ENCODE results near the gene GSDMA.
"Not testable (repeated sequence)": the region's sequence is repeated elsewhere in the genome, so short reads cannot be mapped to it uniquely, and the experiment has no call there.

GSDMA gene

GRCh38 chr17:39939106-39939505 is 23.7 kb upstream of the GSDMA start:
- CTCF ChIA-PET: no interaction called here
- H3K27ac ChIP-seq: no peak overlapping the region
- POLR2A ChIA-PET (ENCODE audit: low non-redundant PET): interaction anchor here (0.6 kb wide), 1 partner anchor 40 kb away, joined by 3 read pairs; no protein-coding TSS in a partner anchor
- no peak for DNase-seq (ENCODE audit: low spot score)
- TF ChIP-seq, protein P1, sequence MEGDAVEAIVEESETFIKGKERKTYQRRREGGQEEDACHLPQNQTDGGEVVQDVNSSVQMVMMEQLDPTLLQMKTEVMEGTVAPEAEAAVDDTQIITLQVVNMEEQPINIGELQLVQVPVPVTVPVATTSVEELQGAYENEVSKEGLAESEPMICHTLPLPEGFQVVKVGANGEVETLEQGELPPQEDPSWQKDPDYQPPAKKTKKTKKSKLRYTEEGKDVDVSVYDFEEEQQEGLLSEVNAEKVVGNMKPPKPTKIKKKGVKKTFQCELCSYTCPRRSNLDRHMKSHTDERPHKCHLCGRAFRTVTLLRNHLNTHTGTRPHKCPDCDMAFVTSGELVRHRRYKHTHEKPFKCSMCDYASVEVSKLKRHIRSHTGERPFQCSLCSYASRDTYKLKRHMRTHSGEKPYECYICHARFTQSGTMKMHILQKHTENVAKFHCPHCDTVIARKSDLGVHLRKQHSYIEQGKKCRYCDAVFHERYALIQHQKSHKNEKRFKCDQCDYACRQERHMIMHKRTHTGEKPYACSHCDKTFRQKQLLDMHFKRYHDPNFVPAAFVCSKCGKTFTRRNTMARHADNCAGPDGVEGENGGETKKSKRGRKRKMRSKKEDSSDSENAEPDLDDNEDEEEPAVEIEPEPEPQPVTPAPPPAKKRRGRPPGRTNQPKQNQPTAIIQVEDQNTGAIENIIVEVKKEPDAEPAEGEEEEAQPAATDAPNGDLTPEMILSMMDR (conservative IDR thresholded peaks at IDR 0.05; ENCODE audit: low read depth): no peak

- TF ChIP-seq, protein P1 (conservative IDR thresholded peaks at IDR 0.05; ENCODE audit: low read depth): no peak
- no peak for DNase-seq (ENCODE audit: low spot score)
- ChIA-PET CTCF (interaction anchor here (0.6 kb wide), 1 partner anchor 12 kb away, joined by 3 read pairs; no protein-coding TSS in a partner anchor), POLR2A (ENCODE audit: low non-redundant PET) (interaction anchor here (0.6 kb wide), 1 partner anchor 39 kb away, joined by 3 read pairs; no protein-coding TSS in a partner anchor)
- peak overlapping the region; percentile 1; the same call in 1 of the 2 replicates for H3K27ac ChIP-seq
Measured at GRCh38 chr17:39939588-39940419, 23.0 kb upstream of the GSDMA start.

GRCh38 chr17:39943702-39944392 is 19.0 kb upstream of the GSDMA start:
- CTCF ChIA-PET: no interaction called here
- TF ChIP-seq, protein P1 (conservative IDR thresholded peaks at IDR 0.05; ENCODE audit: low read depth): no peak
- no peak overlapping the region for H3K27ac ChIP-seq
- POLR2A ChIA-PET (ENCODE audit: low non-redundant PET): no interaction called here
- DNase-seq (ENCODE audit: low spot score): no peak

DNA sequence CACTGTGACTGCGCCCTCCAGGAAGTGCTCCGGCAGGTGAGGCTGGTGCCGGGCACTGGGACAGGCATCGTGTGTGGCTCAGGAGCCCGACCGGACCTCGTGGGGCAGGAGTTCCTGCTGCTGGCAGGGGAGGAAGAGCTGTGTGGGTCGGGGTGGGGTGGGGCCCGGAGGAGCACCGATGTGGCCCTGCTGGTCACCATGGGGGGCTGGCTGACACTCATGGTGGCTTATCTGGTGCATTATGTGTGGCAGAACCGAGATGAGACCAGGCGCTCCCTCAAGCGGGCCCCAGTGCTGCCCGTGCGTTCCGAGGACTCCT is 18.5 kb upstream of the GSDMA start:
- POLR2A ChIA-PET (ENCODE audit: low non-redundant PET): no interaction called here
- DNase-seq (ENCODE audit: low spot score): no peak
- CTCF ChIA-PET: no interaction called here
- TF ChIP-seq, protein P1 (conservative IDR thresholded peaks at IDR 0.05; ENCODE audit: low read depth): no peak
- no peak overlapping the region for H3K27ac ChIP-seq

- peak overlapping the region; percentile 66 for H3K27ac ChIP-seq
- ChIA-PET POLR2A (ENCODE audit: low non-redundant PET) (no interaction called here), CTCF (interaction anchor here (0.7 kb wide), 1 partner anchor 46 kb away, joined by 3 read pairs; no protein-coding TSS in a partner anchor)
- TF ChIP-seq, protein P1 (conservative IDR thresholded peaks at IDR 0.05; ENCODE audit: low read depth): no peak
- no peak for DNase-seq (ENCODE audit: low spot score)
Measured at GRCh38 chr17:39946551-39947330, 16.1 kb upstream of the GSDMA start.

DNA sequence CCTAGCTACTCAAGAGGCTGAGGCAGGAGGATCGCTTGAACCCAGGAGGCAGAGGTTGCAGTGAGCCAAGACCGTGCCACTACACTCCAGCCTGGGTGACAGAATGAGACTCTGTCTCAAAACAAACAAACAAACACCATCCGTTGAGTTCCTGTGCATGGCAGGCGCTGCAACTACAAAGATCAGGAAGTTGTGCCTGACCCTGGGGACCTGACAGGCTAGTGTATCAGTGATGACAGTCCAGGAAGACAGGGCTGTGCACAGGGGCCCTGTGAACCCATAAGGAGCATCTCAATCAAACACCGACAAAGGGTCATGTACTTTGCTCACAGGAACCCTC is 14.3 kb upstream of the GSDMA start:
- H3K27ac ChIP-seq; POLR2A ChIA-PET (ENCODE audit: low non-redundant PET); DNase-seq (ENCODE audit: low spot score); CTCF ChIA-PET: not testable (repeated sequence)
